K562 (cell line): ENCODE data around the gene SLC1A5. TPM values are rescaled to one million over a fixed set of nuclear protein-coding genes. Genes with fewer than 3 reads are reported as not detected.
A peak's percentile ranks its signal among the peaks of the same experiment; 100 is the strongest.

ENCODE experiments used
- CBFA2T2 ChIP-seq: fragments of 450-650 bp; conservative IDR thresholded peaks from 2 replicates; pipeline ENCODE4 v1.6.1; 2017; ENCODE audit warnings: mild to moderate bottlenecking
- ESRRA ChIP-seq: fragments of 450-650 bp; IDR thresholded peaks from 2 replicates; pipeline ENCODE4 v1.6.1; 2014; ENCODE audit warnings: low read depth, mild to moderate bottlenecking, moderate library complexity, borderline replicate concordance
- FOXJ2 ChIP-seq: fragments of 200-800 bp; sonication (Bioruptor generic); IDR thresholded peaks from 2 replicates; pipeline ENCODE4 v1.6.1; 2016; ENCODE audit warnings: missing genetic modification characterization, missing compliant biosample characterization
- JUNB ChIP-seq: fragments of 450-650 bp; formaldehyde crosslinking; conservative IDR thresholded peaks from 2 replicates; pipeline ENCODE4 v1.4.0; 2020; ENCODE audit warnings: mild to moderate bottlenecking
- MCM3 ChIP-seq: fragments of 450-650 bp; IDR thresholded peaks from 2 replicates; pipeline ENCODE4 v1.6.1; 2016
- NR2C1 ChIP-seq, 2 experiments: fragments of 450-650 bp; IDR thresholded peaks; 2 replicates each; pipeline ENCODE4 v1.6.1; 2017; ENCODE audit warnings: mild to moderate bottlenecking in 2 of 2, antibody characterized with exemption in 1 of 2, inconsistent platforms in 1 of 2, missing compliant biosample characterization in 1 of 2, missing genetic modification characterization in 1 of 2
- POLR2H ChIP-seq: IDR thresholded peaks from 2 replicates; pipeline ENCODE4 v1.6.1; 2016; ENCODE audit warnings: missing genetic modification characterization, low read depth, mild to moderate bottlenecking, control low read depth, missing compliant biosample characterization, moderate library complexity
- SIRT6 ChIP-seq: IDR thresholded peaks from one replicate; pipeline ENCODE4 v1.6.1; 2012; ENCODE audit warnings: low read depth, mild to moderate bottlenecking, control low read depth, inconsistent platforms, low read length, moderate library complexity
- STAG1 ChIP-seq: sonication (generic); formaldehyde crosslinking; IDR thresholded peaks from 2 replicates; pipeline ENCODE4 v1.5.0; 2020; ENCODE audit warnings: missing genetic modification reagents, borderline replicate concordance
- TRIM28 ChIP-seq: fragments of 450-650 bp; IDR thresholded peaks from 2 replicates; pipeline ENCODE4 v1.6.1; 2017
- ZEB2 ChIP-seq: fragments of 450-650 bp; IDR thresholded peaks from 2 replicates; pipeline ENCODE4 v1.6.1; 2016
- ZFP36 ChIP-seq: fragments of 150-350 bp; IDR thresholded peaks from 2 replicates; pipeline ENCODE4 v1.6.1; 2018; ENCODE audit warnings: low read length, low read depth; ENCODE audit not compliant: partially characterized antibody
- ZFPM2 ChIP-seq: fragments of 250-450 bp; sonication (Bioruptor Pico); IDR thresholded peaks from 2 replicates; pipeline ENCODE4 v1.5.1; 2022; ENCODE audit warnings: mild to moderate bottlenecking
- ZNF224 ChIP-seq: sonication (generic); formaldehyde crosslinking; IDR thresholded peaks from 2 replicates; pipeline ENCODE4 v1.8.0; 2022; ENCODE audit warnings: mild to moderate bottlenecking, missing genetic modification reagents
- ZNF445 ChIP-seq: fragments of 250-450 bp; sonication (Bioruptor Pico); IDR thresholded peaks from 2 replicates; pipeline ENCODE4 v1.4.0; 2020; ENCODE audit warnings: low read depth, mild to moderate bottlenecking, moderate library complexity
- polyA plus RNA-seq, 8 experiments: library from polyadenylated mRNA; depleted of rRNA in 4 of 8; stranded (reverse) in 5 of 8; unstranded in 3 of 8; fragments of >200 nt; fragmentation: Nextera tagmentation in 2 of 8; fragmentation: Illumina TruSeq in 1 of 8; extraction: Ambion mirVana in 2 of 8; extraction: Trizol in 1 of 8; gene quantifications; 2 replicates each; pipeline versions ENCODE4 v1.2.1 to v1.2.3, GENCODE V29; 2011 to 2014; ENCODE audit warnings: inconsistent platforms in 1 of 8, missing spikeins in 1 of 8
- total RNA-seq, 7 experiments: library from RNA; depleted of rRNA in 6 of 7; stranded (reverse); fragments of >200 nt in 6 of 7; fragmentation: Illumina TruSeq in 2 of 7; extraction: Trizol in 2 of 7; gene quantifications; 2 replicates each; pipeline versions ENCODE4 v1.2.1 to v1.2.3, GENCODE V29; 2011 to 2021; ENCODE audit warnings: low replicate concordance in 1 of 7
- TF ChIP-seq, protein P1 (sequence below): sonication (generic); formaldehyde crosslinking; IDR thresholded peaks from 2 replicates; pipeline ENCODE4 v1.8.1; 2023; ENCODE audit warnings: mild to moderate bottlenecking, missing genetic modification reagents
- TF ChIP-seq, protein P2 (sequence below): sonication (generic); IDR thresholded peaks from 2 replicates; pipeline ENCODE4 v1.6.1; 2016
- TF ChIP-seq, protein P3 (sequence below): fragments of 150-350 bp; conservative IDR thresholded peaks from 2 replicates; pipeline ENCODE4 v1.6.1; 2014; ENCODE audit warnings: low read length
- TF ChIP-seq, protein P4 (sequence below): fragments of 250-450 bp; sonication (Bioruptor Pico); IDR thresholded peaks from 2 replicates; pipeline ENCODE4 v1.9.0; 2021; ENCODE audit warnings: mild to moderate bottlenecking
- TF ChIP-seq, protein P5 (sequence below): fragments of 200-800 bp; sonication (Bioruptor generic); IDR thresholded peaks from 2 replicates; pipeline ENCODE4 v1.6.1; 2017; ENCODE audit warnings: missing genetic modification characterization, missing compliant biosample characterization

The SLC1A5 gene
- total and polyA plus RNA-seq, 9 of the 15 experiments (the other 6 are each of a cell fraction or from before 2014, with no cell fraction given): 31.2 to 417 (median 134) TPM

DNA sequence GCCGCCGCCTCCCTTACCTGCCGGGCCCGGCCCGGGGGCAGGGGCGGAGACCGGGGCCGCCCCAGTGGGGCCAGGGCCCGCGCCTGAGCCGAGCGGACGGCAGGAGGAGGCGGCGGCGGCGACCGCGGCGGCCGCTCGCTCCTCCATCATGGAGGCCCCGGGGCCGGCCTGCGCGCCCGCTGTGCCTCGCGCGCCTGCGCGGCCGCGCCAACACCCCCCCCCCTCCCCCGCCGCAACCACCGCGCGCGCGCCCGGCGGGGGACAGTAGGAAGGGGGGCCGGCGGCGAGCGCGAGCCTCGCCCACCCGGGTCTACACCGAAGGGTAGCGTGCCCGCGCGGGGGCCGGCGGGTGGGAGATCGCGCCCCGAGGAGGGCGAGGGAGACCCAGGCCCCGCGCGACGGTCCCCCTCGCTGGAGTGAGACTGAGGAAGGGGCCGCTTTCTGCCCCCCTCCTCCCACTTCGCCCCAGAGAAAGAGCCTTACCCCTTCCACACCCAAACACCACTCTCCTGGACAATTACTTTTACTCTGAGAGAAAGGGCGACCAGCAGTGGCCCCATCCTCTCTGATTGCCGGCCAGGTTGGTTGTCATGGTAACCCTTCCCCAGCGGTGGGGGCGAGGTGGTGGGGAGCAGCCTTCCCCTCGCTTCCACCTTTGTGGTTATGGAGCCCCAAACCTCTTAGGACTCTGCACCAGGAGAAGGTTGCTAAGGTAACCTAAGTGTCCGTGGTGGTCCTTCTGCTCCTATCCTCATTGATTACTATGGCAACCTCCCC is 41.9 kb downstream of the SLC1A5 start, which contains the start of gene STRN4 (continued):
- TF ChIP-seq, protein P1, sequence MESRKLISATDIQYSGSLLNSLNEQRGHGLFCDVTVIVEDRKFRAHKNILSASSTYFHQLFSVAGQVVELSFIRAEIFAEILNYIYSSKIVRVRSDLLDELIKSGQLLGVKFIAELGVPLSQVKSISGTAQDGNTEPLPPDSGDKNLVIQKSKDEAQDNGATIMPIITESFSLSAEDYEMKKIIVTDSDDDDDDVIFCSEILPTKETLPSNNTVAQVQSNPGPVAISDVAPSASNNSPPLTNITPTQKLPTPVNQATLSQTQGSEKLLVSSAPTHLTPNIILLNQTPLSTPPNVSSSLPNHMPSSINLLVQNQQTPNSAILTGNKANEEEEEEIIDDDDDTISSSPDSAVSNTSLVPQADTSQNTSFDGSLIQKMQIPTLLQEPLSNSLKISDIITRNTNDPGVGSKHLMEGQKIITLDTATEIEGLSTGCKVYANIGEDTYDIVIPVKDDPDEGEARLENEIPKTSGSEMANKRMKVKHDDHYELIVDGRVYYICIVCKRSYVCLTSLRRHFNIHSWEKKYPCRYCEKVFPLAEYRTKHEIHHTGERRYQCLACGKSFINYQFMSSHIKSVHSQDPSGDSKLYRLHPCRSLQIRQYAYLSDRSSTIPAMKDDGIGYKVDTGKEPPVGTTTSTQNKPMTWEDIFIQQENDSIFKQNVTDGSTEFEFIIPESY: 0 out of 2 replicates have a peak, but pooled peaks have one; percentile 22
- TF ChIP-seq STAG1 (CRISPR knock-in tag) (no peak), ZFP36 (no peak), POLR2H (tag) (no peak), TRIM28 (no peak), ZFPM2 (no peak), CBFA2T2 (no peak), JUNB (no peak), FOXJ2 (no peak), SIRT6 (no peak), MCM3 (no peak), NR2C1 (IDR thresholded peaks at IDR 0.05) (no peak), NR2C1 (tag; IDR thresholded peaks at IDR 0.05) (no peak), ZNF224 (no peak), ZNF445 (no peak), ESRRA (no peak), ZEB2 (no peak)
- TF ChIP-seq, protein P2, sequence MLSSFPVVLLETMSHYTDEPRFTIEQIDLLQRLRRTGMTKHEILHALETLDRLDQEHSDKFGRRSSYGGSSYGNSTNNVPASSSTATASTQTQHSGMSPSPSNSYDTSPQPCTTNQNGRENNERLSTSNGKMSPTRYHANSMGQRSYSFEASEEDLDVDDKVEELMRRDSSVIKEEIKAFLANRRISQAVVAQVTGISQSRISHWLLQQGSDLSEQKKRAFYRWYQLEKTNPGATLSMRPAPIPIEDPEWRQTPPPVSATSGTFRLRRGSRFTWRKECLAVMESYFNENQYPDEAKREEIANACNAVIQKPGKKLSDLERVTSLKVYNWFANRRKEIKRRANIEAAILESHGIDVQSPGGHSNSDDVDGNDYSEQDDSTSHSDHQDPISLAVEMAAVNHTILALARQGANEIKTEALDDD: no peak
- TF ChIP-seq, protein P3, sequence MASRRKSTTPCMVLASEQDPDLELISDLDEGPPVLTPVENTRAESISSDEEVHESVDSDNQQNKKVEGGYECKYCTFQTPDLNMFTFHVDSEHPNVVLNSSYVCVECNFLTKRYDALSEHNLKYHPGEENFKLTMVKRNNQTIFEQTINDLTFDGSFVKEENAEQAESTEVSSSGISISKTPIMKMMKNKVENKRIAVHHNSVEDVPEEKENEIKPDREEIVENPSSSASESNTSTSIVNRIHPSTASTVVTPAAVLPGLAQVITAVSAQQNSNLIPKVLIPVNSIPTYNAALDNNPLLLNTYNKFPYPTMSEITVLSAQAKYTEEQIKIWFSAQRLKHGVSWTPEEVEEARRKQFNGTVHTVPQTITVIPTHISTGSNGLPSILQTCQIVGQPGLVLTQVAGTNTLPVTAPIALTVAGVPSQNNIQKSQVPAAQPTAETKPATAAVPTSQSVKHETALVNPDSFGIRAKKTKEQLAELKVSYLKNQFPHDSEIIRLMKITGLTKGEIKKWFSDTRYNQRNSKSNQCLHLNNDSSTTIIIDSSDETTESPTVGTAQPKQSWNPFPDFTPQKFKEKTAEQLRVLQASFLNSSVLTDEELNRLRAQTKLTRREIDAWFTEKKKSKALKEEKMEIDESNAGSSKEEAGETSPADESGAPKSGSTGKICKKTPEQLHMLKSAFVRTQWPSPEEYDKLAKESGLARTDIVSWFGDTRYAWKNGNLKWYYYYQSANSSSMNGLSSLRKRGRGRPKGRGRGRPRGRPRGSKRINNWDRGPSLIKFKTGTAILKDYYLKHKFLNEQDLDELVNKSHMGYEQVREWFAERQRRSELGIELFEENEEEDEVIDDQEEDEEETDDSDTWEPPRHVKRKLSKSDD: no peak
- TF ChIP-seq, protein P4, sequence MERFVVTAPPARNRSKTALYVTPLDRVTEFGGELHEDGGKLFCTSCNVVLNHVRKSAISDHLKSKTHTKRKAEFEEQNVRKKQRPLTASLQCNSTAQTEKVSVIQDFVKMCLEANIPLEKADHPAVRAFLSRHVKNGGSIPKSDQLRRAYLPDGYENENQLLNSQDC (CRISPR knock-in tag): no peak
- TF ChIP-seq, protein P5, sequence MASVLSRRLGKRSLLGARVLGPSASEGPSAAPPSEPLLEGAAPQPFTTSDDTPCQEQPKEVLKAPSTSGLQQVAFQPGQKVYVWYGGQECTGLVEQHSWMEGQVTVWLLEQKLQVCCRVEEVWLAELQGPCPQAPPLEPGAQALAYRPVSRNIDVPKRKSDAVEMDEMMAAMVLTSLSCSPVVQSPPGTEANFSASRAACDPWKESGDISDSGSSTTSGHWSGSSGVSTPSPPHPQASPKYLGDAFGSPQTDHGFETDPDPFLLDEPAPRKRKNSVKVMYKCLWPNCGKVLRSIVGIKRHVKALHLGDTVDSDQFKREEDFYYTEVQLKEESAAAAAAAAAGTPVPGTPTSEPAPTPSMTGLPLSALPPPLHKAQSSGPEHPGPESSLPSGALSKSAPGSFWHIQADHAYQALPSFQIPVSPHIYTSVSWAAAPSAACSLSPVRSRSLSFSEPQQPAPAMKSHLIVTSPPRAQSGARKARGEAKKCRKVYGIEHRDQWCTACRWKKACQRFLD: 0 out of 2 replicates have a peak, but pooled peaks have one; percentile 37
